NCI-H524 treated with DMSO at 0.1 percent for 48 hours (cell line): Measurements from ENCODE around the gene PTH1R.
A peak's percentile ranks its signal among the peaks of the same experiment; 100 is the strongest.

Experiments used
- DNase-seq: peaks from one replicate; lab custom pipeline; 2025; lab: John Stamatoyannopoulos, UW

Gene PTH1R

GRCh38 chr3:46877406-46878125 lies at the start of gene PTH1R:
Gene PTH1R, plus strand, starts transcription at chr3:46877721. Its CDS starts 5,839 bp downstream, at chr3:46883560.
- DNase-seq: no peak

DNA sequence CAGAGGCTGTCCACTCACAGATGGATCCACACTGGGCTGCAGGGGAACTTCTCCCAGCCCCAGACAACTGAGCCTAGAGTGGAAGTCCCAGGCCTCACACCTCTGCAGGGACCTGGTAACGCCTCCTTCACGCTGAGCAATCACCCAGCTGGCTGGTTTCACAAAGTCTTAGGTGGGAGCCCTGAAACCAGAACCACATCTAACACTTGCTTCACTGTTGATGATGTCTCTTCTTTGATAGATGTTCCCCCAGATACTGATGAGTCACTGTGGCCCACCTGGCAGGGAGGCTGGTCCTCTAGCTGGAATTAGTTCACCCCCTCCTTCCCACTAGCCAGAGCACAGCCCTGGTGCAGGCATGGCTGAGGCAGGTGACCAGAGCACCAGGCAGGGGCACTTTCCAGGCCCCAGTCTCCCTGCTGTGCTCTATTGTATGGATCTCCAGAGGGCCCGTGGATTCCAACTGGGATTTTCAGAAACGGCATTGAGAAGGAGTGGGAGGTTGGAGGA lies 47.8 kb upstream of the PTH1R start:
- no peak for DNase-seq

GRCh38 chr3:46830801-46831200 lies 46.7 kb upstream of the PTH1R start:
- no peak for DNase-seq

DNA sequence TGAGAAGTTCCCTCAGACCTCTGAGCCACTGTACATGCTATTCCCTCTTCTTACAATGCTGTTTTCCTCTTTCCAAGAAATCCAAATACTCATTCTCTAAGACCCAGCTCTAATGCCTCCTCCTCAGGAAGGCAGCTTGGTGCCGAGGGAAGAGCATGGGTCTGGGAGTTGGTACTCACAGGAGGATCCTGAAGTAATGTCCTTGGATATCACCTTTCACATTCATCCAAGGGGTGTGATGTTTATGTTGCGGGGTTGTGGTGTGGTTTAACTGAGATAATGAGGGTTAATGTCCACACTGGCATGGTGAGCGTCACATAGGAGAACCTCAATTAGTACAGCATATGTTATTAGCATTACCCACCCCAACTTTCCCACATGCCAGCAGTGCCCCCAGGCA lies 46.2 kb upstream of the PTH1R start:
- no peak for DNase-seq

GRCh38 chr3:46831841-46832240 lies 45.7 kb upstream of the PTH1R start:
- DNase-seq: no peak

GRCh38 chr3:46833346-46834300 lies 43.9 kb upstream of the PTH1R start:
- DNase-seq: no peak

GRCh38 chr3:46835054-46835453 lies 42.5 kb upstream of the PTH1R start:
- DNase-seq: no peak

DNA sequence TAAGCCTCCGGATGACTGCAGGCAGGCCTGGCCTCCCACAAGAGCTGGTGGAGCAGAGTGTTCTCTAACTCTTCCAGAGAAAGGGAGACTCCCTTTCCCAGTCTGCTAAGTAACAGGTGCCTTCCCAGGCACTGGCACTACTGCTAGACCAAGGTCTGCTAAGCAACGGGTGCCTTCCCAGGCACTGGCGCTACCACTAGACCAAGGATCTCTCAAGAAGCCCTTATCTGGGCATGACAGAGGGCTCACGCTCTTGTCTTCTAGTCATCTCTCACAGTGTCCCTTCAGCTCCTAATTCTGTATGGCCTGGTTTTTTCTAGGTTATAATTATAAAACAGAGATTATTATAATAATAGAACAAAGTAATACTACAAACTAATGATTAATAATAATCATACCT lies 42.0 kb upstream of the PTH1R start:
- DNase-seq: no peak

DNA sequence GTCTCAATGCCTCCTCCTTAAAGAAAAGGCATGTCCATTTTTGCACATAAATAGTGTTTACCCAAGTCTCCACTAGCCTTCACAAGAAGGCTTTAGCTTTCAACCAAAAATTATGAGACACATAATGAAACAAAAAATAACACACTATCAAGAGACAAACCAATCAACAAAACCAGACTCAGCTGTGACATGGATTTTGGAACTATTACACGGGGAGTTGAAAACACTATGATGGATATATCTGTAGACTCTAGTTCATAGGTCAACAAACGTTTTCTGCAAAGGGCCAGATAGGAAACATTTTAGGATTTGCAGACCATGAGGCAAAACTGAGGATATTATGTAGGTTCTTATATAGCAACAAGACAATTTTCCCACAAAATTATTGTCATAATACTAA lies 39.2 kb upstream of the PTH1R start:
- no peak for DNase-seq

- no peak for DNase-seq
Measured at GRCh38 chr3:46840491-46840890, 37.0 kb upstream of the PTH1R start.

GRCh38 chr3:46843508-46843907 lies 34.0 kb upstream of the PTH1R start:
- DNase-seq: no peak

DNA sequence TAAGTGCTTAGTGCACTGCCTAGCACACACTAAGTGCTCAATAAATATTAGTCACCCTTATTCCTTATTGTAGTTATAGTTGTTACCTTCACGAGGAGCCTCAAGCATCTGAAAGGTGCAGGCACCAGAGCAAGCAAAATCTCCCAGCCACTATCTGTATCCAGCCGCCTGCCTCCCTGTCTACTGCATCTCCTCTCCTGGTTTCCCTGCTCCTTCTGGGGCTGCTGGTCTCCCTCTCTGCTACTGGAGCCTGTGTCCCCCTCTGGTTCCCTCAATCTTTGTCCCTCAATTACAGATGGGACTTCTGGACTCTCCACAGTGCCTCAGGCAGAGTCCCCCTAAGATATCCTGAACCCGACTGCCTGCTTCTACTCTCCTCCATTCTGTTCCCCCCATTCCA lies 33.1 kb upstream of the PTH1R start:
- no peak for DNase-seq

GRCh38 chr3:46844881-46845312 lies 32.6 kb upstream of the PTH1R start:
- DNase-seq: no peak

GRCh38 chr3:46845397-46845859 lies 32.1 kb upstream of the PTH1R start:
- DNase-seq: no peak

DNA sequence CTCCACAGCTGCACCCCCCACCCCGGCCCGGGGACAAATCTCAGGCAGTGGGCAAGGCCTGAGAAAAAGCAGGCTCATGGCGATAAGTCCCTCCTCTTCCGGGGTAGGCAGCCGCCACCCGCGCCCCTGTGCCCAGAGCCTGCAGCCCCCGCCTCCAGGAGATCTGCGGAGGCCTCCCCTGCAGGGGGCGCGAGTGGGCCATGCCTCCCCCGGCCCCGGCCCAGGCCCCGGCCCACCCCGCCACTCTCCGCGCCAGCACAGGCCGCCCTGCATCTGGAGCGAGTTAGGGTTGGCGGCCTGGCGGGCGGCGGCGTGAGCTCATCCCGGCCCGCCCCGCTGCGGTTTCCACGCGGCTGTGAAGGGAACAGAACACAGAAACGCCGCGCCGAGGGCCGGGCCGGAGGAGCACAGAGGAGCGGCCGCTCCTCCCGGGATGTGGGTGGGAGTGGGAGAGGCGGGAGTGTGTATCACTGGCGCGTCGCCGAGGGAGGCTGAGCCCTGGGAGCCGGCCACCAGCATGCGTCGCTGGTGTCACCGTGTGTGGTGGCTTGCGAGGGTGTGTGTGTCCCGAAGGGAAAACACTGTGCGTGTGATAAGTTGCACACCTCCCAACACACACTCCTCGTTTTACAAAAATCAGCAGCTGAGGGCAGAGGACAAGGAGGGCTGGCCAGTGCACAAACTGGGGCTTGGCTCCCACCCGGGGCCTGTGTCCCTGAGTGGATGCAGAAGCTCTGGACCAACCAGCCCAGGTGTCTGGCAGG lies 31.5 kb upstream of the PTH1R start:
- DNase-seq: peak; percentile 2

DNA sequence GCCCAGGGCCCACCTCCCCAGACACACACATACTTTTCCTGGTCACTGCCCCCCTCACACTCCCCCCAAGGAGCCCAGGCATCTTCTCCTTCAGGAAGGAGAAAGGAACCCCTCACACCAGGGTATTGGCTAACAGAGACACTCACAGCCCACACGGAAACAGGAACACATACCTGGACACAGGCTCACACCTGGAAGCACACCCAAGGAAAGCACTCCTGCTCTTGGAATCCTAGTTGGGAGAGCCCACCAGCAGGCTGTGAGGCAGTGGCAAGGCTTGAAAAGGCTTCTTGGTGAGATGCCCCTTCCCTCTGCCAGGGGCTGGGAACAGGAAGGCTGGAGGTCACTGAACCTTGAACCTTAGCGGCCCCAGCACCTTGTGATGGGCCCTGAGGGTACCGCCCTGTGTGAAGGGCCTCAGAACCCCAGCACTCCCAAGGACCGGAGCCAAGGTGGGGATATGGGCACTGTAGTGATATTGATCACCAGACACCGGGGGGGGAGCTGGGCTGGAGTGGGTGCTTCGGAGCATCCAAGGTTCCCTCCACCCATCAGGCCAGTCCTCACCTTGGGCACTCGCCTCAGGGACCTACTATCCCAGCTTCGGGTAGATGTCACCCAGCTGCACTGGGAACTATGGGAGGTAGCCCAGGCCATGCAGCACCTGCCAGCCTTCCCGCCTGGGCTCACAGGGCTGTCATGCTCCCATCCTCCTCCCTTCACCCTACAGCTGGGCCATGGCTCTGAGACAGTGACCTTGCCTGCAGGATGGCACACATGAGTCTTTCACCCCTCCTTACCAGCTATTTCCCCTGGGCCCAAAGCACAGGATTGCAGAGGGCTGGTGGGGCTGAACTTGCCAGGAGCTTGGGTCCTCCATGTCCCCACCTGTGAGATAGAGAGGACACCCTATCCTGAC lies 30.6 kb upstream of the PTH1R start:
- DNase-seq: no peak

- no peak for DNase-seq
Measured at GRCh38 chr3:46847744-46848143, 29.8 kb upstream of the PTH1R start.

DNA sequence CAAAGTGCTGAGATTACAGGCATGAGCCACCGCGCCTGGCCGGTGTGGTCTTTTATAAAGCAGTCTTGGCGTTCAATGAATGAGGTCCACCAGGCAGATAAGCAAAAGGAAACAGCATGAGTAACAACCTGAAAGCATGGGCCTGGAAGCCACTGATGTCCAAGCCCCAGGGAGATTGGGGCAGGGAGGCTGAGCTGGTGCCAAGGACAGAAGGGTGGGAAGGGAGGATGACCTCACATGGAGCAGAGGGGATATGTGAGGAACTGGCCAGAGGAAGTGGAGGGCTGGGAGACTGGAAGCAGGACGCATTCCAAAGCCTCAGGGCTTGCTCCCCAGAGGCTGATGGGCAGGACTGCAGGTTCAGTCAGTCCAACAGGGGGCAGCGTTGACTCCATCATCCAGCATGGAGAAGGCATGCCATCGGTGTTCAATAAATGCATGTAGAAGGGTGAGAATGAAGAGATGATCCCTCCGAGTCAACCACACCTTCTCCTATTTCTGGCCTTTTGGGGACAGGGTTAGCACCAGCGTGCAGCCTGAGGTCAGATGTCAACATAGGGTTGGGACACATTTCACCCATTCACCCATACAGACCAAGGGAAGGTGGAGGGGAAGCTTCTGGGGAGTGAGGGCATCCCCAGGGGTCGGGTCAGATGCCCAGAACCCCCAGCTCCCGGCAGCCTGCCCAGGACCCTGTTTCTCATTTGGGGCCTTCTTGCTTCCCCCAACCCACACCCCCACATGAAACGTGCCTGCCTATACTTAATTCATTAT lies 29.1 kb upstream of the PTH1R start:
- DNase-seq: no peak

GRCh38 chr3:46849045-46849631 lies 28.4 kb upstream of the PTH1R start:
- DNase-seq: no peak
